Keratinocyte (primary cell): Measurements from ENCODE around the gene COL25A1. TPM values are rescaled to one million over a fixed set of nuclear protein-coding genes. Genes with fewer than 3 reads are reported as not detected.

Source experiments
- DNase-seq: peaks from one replicate; pipeline ENCODE4 v3.0.0-alpha.2; 2011; ENCODE audit warnings: low read depth, missing footprints, low spot score
- FAIRE-seq: peaks from 2 replicates; lab custom pipeline; 2011; peaks lifted over from hg19 to GRCh38; lab: Jason Lieb, UNC
- H2AFZ ChIP-seq: 2 replicates; pipeline ENCODE4 v1.6.0; 2012; ENCODE audit warnings: low read length, control low read depth, inconsistent platforms; ENCODE audit not compliant: control insufficient read depth
- H3K27ac ChIP-seq: 2 replicates; pipeline ENCODE4 v1.5.1; 2011; ENCODE audit warnings: low read length; ENCODE audit not compliant: control insufficient read depth, insufficient read depth
- H3K27me3 ChIP-seq: 3 replicates; pipeline ENCODE4 v1.6.0; 2011; ENCODE audit warnings: low read length; ENCODE audit not compliant: control insufficient read depth, insufficient read depth; ENCODE audit errors: extremely low read depth
- H3K36me3 ChIP-seq, 2 experiments: 2 replicates in 1 of 2; 3 replicates in 1 of 2; pipeline ENCODE4 v1.5.1; 2011; ENCODE audit warnings: low read length in 2 of 2, mild to moderate bottlenecking in 1 of 2; ENCODE audit not compliant: control insufficient read depth in 2 of 2, insufficient read depth in 2 of 2; ENCODE audit errors: extremely low read depth in 1 of 2
- H3K4me1 ChIP-seq: 3 replicates; pipeline ENCODE4 v1.5.1; 2011; ENCODE audit warnings: low read length; ENCODE audit not compliant: control insufficient read depth, insufficient read depth; ENCODE audit errors: extremely low read depth
- H3K4me2 ChIP-seq: 3 replicates; pipeline ENCODE4 v1.6.0; 2011; ENCODE audit warnings: low read depth, low read length; ENCODE audit not compliant: control insufficient read depth, insufficient read depth; ENCODE audit errors: extremely low read depth
- H3K4me3 ChIP-seq, 3 experiments: fragments of 200-600 bp in 1 of 3; sonication (generic) in 1 of 3; 2 replicates in 2 of 3; 3 replicates in 1 of 3; pipeline ENCODE4 v1.5.1; 2011 to 2016; ENCODE audit warnings: low read length in 3 of 3, mild to moderate bottlenecking in 3 of 3, control low read depth in 2 of 3, inconsistent platforms in 1 of 3, low read depth in 1 of 3, mixed read lengths in 1 of 3, mixed run types in 1 of 3, moderate library complexity in 1 of 3; ENCODE audit not compliant: control insufficient read depth in 2 of 3, insufficient read depth in 2 of 3; ENCODE audit errors: extremely low read depth in 1 of 3
- H3K79me2 ChIP-seq: 2 replicates; pipeline ENCODE4 v1.6.0; 2012; ENCODE audit warnings: low read length; ENCODE audit not compliant: control insufficient read depth, insufficient read depth
- H3K9ac ChIP-seq: 3 replicates; pipeline ENCODE4 v1.6.0; 2011; ENCODE audit warnings: low read length; ENCODE audit not compliant: control insufficient read depth, insufficient read depth; ENCODE audit errors: extremely low read depth
- H3K9me1 ChIP-seq: 3 replicates; pipeline ENCODE4 v1.6.0; 2011; ENCODE audit warnings: low read length; ENCODE audit not compliant: control insufficient read depth, insufficient read depth; ENCODE audit errors: extremely low read depth
- H3K9me3 ChIP-seq: 2 replicates; pipeline ENCODE4 v1.5.1; 2012; ENCODE audit warnings: low read depth, low read length; ENCODE audit not compliant: control insufficient read depth
- H4K20me1 ChIP-seq: 3 replicates; pipeline ENCODE4 v1.6.0; 2011; ENCODE audit warnings: low read length; ENCODE audit not compliant: control insufficient read depth, insufficient read depth; ENCODE audit errors: extremely low read depth
- EZH2 ChIP-seq: IDR thresholded peaks from one replicate; pipeline ENCODE4 v1.6.1; 2012; ENCODE audit warnings: inconsistent platforms, mild to moderate bottlenecking, low read length, moderate library complexity
- dilution Hi-C: fragments of 300-500 bp; cut with MboI; formaldehyde crosslinking; loops from one replicate; pipeline ENCODE4 v1.7.0; 2020; ENCODE audit warnings: low sequenced_read_pairs; ENCODE audit not compliant: extremely low pct_ligation_motif_present
- polyA plus RNA-seq, 5 experiments: library from polyadenylated mRNA; depleted of rRNA in 3 of 5; stranded (reverse) in 3 of 5; stranded (forward) in 1 of 5; unstranded in 1 of 5; fragments of >200 nt; gene quantifications; 1 replicate in 1 of 5; 2 replicates in 3 of 5; 3 replicates in 1 of 5; pipeline versions ENCODE4 v1.2.1 to v1.2.3, GENCODE V29; 2011 to 2012; ENCODE audit warnings: missing spikeins in 2 of 5, low read depth in 1 of 5, low replicate concordance in 1 of 5
- TF ChIP-seq, protein P1 (sequence below), 3 experiments: IDR thresholded peaks in 1 of 3; conservative IDR thresholded peaks in 1 of 3; optimal IDR thresholded peaks in 1 of 3; 2 replicates in 2 of 3; 3 replicates in 1 of 3; pipeline versions ENCODE3 to v1.5.1; 2011; ENCODE audit warnings: low read length in 3 of 3, mild to moderate bottlenecking in 3 of 3, moderate library complexity in 2 of 3, control low read depth in 1 of 3, inconsistent platforms in 1 of 3; ENCODE audit not compliant: insufficient read depth in 2 of 3; ENCODE audit errors: extremely low read depth in 1 of 3

COL25A1 gene
- polyA plus RNA-seq, 1 donor (not counting 4 experiments of a cell fraction or from before 2014, with no cell fraction given) = not detected

DNA sequence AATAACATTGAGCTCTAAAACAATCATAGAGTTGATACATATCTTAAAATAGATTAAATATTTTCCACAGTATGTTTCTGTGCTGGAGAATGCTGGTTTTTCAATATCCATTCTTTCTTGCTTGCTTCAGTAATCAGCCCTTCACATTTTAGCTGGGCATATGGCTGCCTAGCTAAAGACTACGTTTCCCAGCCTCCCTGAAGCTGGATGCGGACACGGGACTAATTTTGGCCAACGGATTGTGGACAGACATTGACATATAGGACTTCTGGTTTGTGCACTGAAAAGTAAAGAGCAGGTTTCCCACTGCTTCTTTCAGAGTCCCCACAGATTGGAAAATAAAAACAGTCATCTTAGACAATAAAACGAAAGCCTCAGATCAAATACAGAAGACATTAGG lies 97.3 kb downstream of the COL25A1 start:
- FAIRE-seq (no peak), DNase-seq (no peak)
- Histone ChIP-seq H3K9me1 (no peaks in the 10 kb centered on the region), H3K79me2 (no peaks in the 10 kb centered on the region), H3K4me1 (no peaks in the 10 kb centered on the region), H4K20me1 (no peaks in the 10 kb centered on the region), H3K9ac (no peak overlapping the region), H2AFZ (no peak overlapping the region), H3K27me3 (no peaks in the 10 kb centered on the region), H3K27ac (no peak overlapping the region), H3K4me2 (no peak overlapping the region), H3K4me3 (no peak overlapping the region), H3K9me3 (no peaks in the 10 kb centered on the region), H3K36me3 (no peaks in the 10 kb centered on the region)
- dilution Hi-C loops = no loop called here
- TF ChIP-seq, protein P1, sequence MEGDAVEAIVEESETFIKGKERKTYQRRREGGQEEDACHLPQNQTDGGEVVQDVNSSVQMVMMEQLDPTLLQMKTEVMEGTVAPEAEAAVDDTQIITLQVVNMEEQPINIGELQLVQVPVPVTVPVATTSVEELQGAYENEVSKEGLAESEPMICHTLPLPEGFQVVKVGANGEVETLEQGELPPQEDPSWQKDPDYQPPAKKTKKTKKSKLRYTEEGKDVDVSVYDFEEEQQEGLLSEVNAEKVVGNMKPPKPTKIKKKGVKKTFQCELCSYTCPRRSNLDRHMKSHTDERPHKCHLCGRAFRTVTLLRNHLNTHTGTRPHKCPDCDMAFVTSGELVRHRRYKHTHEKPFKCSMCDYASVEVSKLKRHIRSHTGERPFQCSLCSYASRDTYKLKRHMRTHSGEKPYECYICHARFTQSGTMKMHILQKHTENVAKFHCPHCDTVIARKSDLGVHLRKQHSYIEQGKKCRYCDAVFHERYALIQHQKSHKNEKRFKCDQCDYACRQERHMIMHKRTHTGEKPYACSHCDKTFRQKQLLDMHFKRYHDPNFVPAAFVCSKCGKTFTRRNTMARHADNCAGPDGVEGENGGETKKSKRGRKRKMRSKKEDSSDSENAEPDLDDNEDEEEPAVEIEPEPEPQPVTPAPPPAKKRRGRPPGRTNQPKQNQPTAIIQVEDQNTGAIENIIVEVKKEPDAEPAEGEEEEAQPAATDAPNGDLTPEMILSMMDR (optimal IDR thresholded peaks at IDR 0.05 in 1 of 3, IDR thresholded peaks at IDR 0.05 in 1 of 3, conservative IDR thresholded peaks at IDR 0.05 in 1 of 3; ENCODE audit: extremely low read depth in 1 of 3, insufficient read depth in 2 of 3, low read length in 3 of 3) = no peak
- TF ChIP-seq EZH2 = no peak

DNA sequence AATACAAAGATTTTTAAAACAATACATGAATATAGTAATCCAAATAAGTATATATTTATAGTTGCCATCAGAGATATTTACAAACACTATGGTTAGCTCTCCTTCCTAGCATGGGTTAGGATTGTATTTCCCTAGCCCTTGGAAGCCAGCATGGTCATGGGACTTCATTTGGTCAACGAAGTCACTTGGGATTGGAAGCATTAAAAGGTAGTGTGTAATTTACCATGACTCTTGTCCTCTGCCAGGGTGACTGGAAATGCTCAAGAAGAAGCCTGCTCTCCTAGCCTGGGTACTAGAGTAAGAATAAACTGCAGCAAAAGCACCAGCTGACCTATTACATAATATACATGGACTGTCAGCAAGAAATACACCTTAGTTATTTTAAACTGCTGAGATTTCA lies 102.9 kb downstream of the COL25A1 start:
- Histone ChIP-seq H3K27ac (no peak overlapping the region), H3K9me3 (no peaks in the 10 kb centered on the region), H3K4me1 (no peaks in the 10 kb centered on the region), H3K9ac (no peak overlapping the region), H3K27me3 (no peaks in the 10 kb centered on the region), H4K20me1 (no peaks in the 10 kb centered on the region), H3K9me1 (no peaks in the 10 kb centered on the region), H2AFZ (no peak overlapping the region), H3K4me2 (no peak overlapping the region), H3K4me3 (no peak overlapping the region), H3K79me2 (no peaks in the 10 kb centered on the region), H3K36me3 (no peaks in the 10 kb centered on the region)
- TF ChIP-seq, protein P1 (optimal IDR thresholded peaks at IDR 0.05 in 1 of 3, IDR thresholded peaks at IDR 0.05 in 1 of 3, conservative IDR thresholded peaks at IDR 0.05 in 1 of 3; ENCODE audit: extremely low read depth in 1 of 3, insufficient read depth in 2 of 3, low read length in 3 of 3) = no peak
- TF ChIP-seq EZH2 = no peak
- FAIRE-seq (no peak), DNase-seq (no peak)
- dilution Hi-C loops = no loop called here
